Prostate gland (tissue), 2 donors: Measurements from ENCODE around the gene THAP10. TPM values are rescaled to one million over a fixed set of nuclear protein-coding genes. Genes with fewer than 3 reads are reported as not detected.

Experiments used
- DNase-seq: peaks from one replicate; pipeline ENCODE4 v3.0.0-alpha.2; 2019; ENCODE audit warnings: low spot score
- H3K27ac ChIP-seq, 2 donors: fragments of 200-600 bp; sonication (generic); 2 replicates each; pipeline ENCODE4 v1.5.1; 2017 to 2019
- H3K27me3 ChIP-seq: fragments of 200-600 bp; sonication (generic); replicated peaks from 2 replicates; pipeline ENCODE4 v1.5.1; 2019; ENCODE audit not compliant: insufficient read depth
- H3K36me3 ChIP-seq, 2 donors: fragments of 200-600 bp; sonication (generic); 1 replicate in 1 of 2; 2 replicates in 1 of 2; pipeline versions ENCODE4 v1.5.1 to v1.8.1; 2017 to 2019
- H3K4me1 ChIP-seq: fragments of 200-600 bp; sonication (generic); replicated peaks from 2 replicates; pipeline ENCODE4 v1.5.1; 2019
- H3K4me3 ChIP-seq, 2 donors: fragments of 200-600 bp; sonication (generic); 2 replicates each; pipeline ENCODE4 v1.5.1; 2017 to 2019
- H3K9me3 ChIP-seq: fragments of 200-600 bp; sonication (generic); 2 replicates; pipeline ENCODE4 v1.5.1; 2017
- CTCF ChIP-seq, 4 experiments: fragments of 200-600 bp in 2 of 4; fragments of 450-650 bp in 2 of 4; sonication (generic) in 2 of 4; IDR thresholded peaks; 1 replicate in 3 of 4; 2 replicates in 1 of 4; pipeline ENCODE4 v1.5.1; 2016 to 2019; ENCODE audit warnings: antibody characterized with exemption in 4 of 4, mild to moderate bottlenecking in 2 of 4, moderate library complexity in 2 of 4
- POLR2A ChIP-seq: fragments of 450-650 bp; IDR thresholded peaks from one replicate; pipeline ENCODE4 v1.6.1; 2016; ENCODE audit warnings: antibody characterized with exemption, mild to moderate bottlenecking
- POLR2AphosphoS5 ChIP-seq: sonication (generic); formaldehyde crosslinking; IDR thresholded peaks from one replicate; pipeline ENCODE4 v1.6.1; 2017; ENCODE audit warnings: antibody characterized with exemption
- WGBS: methylation state at CpG from one replicate; pipeline ENCODE4 v1.1.5; 2018; 5-methylcytosine and 5-hydroxymethylcytosine counted together
- intact Hi-C: fragments of 100-400 bp; cut with DNase I; formaldehyde crosslinking; loops from one replicate; pipeline ENCODE4 v1.14.2; 2022
- total RNA-seq, 2 donors: library from RNA; depleted of rRNA; stranded (reverse); fragments of >200 nt; gene quantifications; one replicate each; pipeline ENCODE4 v1.1.0, GENCODE V29; 2016

The THAP10 gene
- total RNA-seq, 2 donors from 2014 or later, result 3.2 to 6.6 TPM

GRCh38 chr15:70920981-70921696, 28.9 kb upstream of the THAP10 start:
- no peak for TF ChIP-seq POLR2A
- no peak for TF ChIP-seq CTCF (IDR thresholded peaks at IDR 0.05)
- TF ChIP-seq POLR2AphosphoS5, result no peak
- no peaks in the 10 kb centered on the region for H3K4me1 ChIP-seq
- intact Hi-C loops, result no loop called here

GRCh38 chr15:70917955-70918354, 25.7 kb upstream of the THAP10 start:
- TF ChIP-seq CTCF (IDR thresholded peaks at IDR 0.05) (no peak), POLR2AphosphoS5 (no peak), POLR2A (no peak)
- no peak overlapping the region for H3K27ac ChIP-seq
- 98% methylated on average over 6 of the region's 6 CpGs for WGBS
- H3K4me1 ChIP-seq, result no peaks in the 10 kb centered on the region
- intact Hi-C loops, result no loop called here
- H3K9me3 ChIP-seq, result no peaks in the 10 kb centered on the region
- H3K4me3 ChIP-seq, result no peak overlapping the region
- DNase-seq, result no peak
- no peaks in the 10 kb centered on the region for H3K27me3 ChIP-seq
- H3K36me3 ChIP-seq, result no peaks in the 10 kb centered on the region

More at GRCh38 chr15:70920981-70921696, 28.9 kb upstream of the THAP10 start:
- no peak overlapping the region for H3K27ac ChIP-seq
- no peak overlapping the region for H3K4me3 ChIP-seq
- no peaks in the 10 kb centered on the region for H3K27me3 ChIP-seq
- no peaks in the 10 kb centered on the region for H3K9me3 ChIP-seq
- H3K36me3 ChIP-seq, result no peaks in the 10 kb centered on the region
- DNase-seq, result no peak
- 50% methylated on average over 1 of the region's 1 CpG for WGBS

GRCh38 chr15:70916531-70916930, 24.3 kb upstream of the THAP10 start:
- TF ChIP-seq POLR2AphosphoS5 (no peak), CTCF (IDR thresholded peaks at IDR 0.05) (no peak), POLR2A (no peak)
- no peak for DNase-seq
- H3K36me3 ChIP-seq, result no peaks in the 10 kb centered on the region
- 94% methylated on average over 10 of the region's 10 CpGs for WGBS
- intact Hi-C loops, result no loop called here
- H3K4me1 ChIP-seq, result no peaks in the 10 kb centered on the region
- H3K27ac ChIP-seq, result no peak overlapping the region
- no peak overlapping the region for H3K4me3 ChIP-seq
- H3K27me3 ChIP-seq, result no peaks in the 10 kb centered on the region
- H3K9me3 ChIP-seq, result no peaks in the 10 kb centered on the region

- Histone ChIP-seq H3K4me1 (no peaks in the 10 kb centered on the region), H3K27ac (no peak overlapping the region), H3K4me3 (no peak overlapping the region), H3K36me3 (no peaks in the 10 kb centered on the region), H3K9me3 (no peaks in the 10 kb centered on the region), H3K27me3 (no peaks in the 10 kb centered on the region)
- no peak for DNase-seq
- intact Hi-C loops, result no loop called here
- 74% methylated on average over 1 of the region's 1 CpG for WGBS
- no peak for TF ChIP-seq POLR2AphosphoS5
- TF ChIP-seq POLR2A, result no peak
- no peak for TF ChIP-seq CTCF (IDR thresholded peaks at IDR 0.05)
Observed at GRCh38 chr15:70912187-70912586, 20.0 kb upstream of the THAP10 start.

- no peaks in the 10 kb centered on the region for H3K27me3 ChIP-seq
- DNase-seq, result no peak
- peaks cover 0 to 4% of the 10 kb centered on the region in 2 donors for H3K36me3 ChIP-seq
- no peak overlapping the region for H3K27ac ChIP-seq
- H3K9me3 ChIP-seq, result no peaks in the 10 kb centered on the region
- intact Hi-C loops, result no loop called here
- 94% methylated on average over 1 of the region's 1 CpG for WGBS
- H3K4me1 ChIP-seq, result no peaks in the 10 kb centered on the region
- no peak for TF ChIP-seq POLR2AphosphoS5
- TF ChIP-seq POLR2A, result no peak
- no peak for TF ChIP-seq CTCF (IDR thresholded peaks at IDR 0.05)
- no peak overlapping the region for H3K4me3 ChIP-seq
Observed at GRCh38 chr15:70910958-70911357, 18.7 kb upstream of the THAP10 start.
